GM19351 (cell line): Measurements from ENCODE around the gene ZNF597.

Experiments used
- ATAC-seq: cut with Tn5 transposase; IDR thresholded peaks from one replicate; pipeline ENCODE4 v1.9.1; 2021; ENCODE audit warnings: mild to moderate bottlenecking, moderate library complexity; ENCODE audit not compliant: unreplicated experiment

ZNF597 gene

GRCh38 chr16:3443108-3444031 lies at the start of gene ZNF597, which contains the start of gene NAA60:
Gene ZNF597 (minus strand): TSS chr16:3443504. CDS start chr16:3443153, 351 bp downstream.
Gene NAA60 (plus strand): TSS chr16:3443680. CDS start chr16:3476228, 32,548 bp downstream.
- ATAC-seq: peak; percentile 86

- no peak for ATAC-seq
These were observed 49.1 kb upstream of the ZNF597 start for GRCh38 chr16:3492356-3492755.

- ATAC-seq: no peak
These were observed 47.8 kb upstream of the ZNF597 start for GRCh38 chr16:3490911-3491629.

- ATAC-seq: no peak
These were observed 45.5 kb upstream of the ZNF597 start for GRCh38 chr16:3488801-3489200.

- ATAC-seq: no peak
These were observed 44.5 kb upstream of the ZNF597 start for GRCh38 chr16:3487521-3488410.

GRCh38 chr16:3486506-3487215 lies 43.4 kb upstream of the ZNF597 start:
- no peak for ATAC-seq

GRCh38 chr16:3485821-3486505 lies 42.7 kb upstream of the ZNF597 start:
- ATAC-seq: no peak

GRCh38 chr16:3485097-3485745 lies 41.9 kb upstream of the ZNF597 start:
- ATAC-seq: no peak

- ATAC-seq: no peak
These were observed 41.2 kb upstream of the ZNF597 start for GRCh38 chr16:3484318-3485096.

- no peak for ATAC-seq
These were observed 39.4 kb upstream of the ZNF597 start for GRCh38 chr16:3482659-3483241.

- ATAC-seq: no peak
These were observed 38.7 kb upstream of the ZNF597 start for GRCh38 chr16:3481696-3482658.

GRCh38 chr16:3480901-3481695 lies 37.8 kb upstream of the ZNF597 start:
- no peak for ATAC-seq

- ATAC-seq: no peak
These were observed 36.4 kb upstream of the ZNF597 start for GRCh38 chr16:3479654-3480216.

- ATAC-seq: no peak
These were observed 35.1 kb upstream of the ZNF597 start for GRCh38 chr16:3478242-3478925.

GRCh38 chr16:3476409-3476808 lies 33.1 kb upstream of the ZNF597 start:
- no peak for ATAC-seq
